HCT116 (cell line): ENCODE measurements around the gene ODAPH. TPM values are rescaled to one million over a fixed set of nuclear protein-coding genes. Genes with fewer than 3 reads are reported as not detected.

Source experiments
- ATAC-seq: fragments of 200-7000 bp; cut with Tn5 transposase; 2 replicates; pipeline ENCODE4 v1.9.1; 2020; ENCODE audit warnings: mild to moderate bottlenecking, moderate library complexity
- BruUV-seq: library from RNA; stranded (reverse); fragments of 400-500 nt; replicated peaks from 2 replicates; lab custom pipeline; 2021; lab: Mats Ljungman, UMichigan
- CTCF ChIA-PET: fragments of 300-600 bp; sonication (Branson Sonifier 250); formaldehyde crosslinking; loops from one replicate; lab custom pipeline; 2021; ENCODE audit warnings: antibody characterized with exemption; lab: Charles Lee
- POLR2A ChIA-PET: fragments of 300-600, 350-600 bp; sonication (Branson Sonifier 250); formaldehyde crosslinking; loops from one replicate; lab custom pipeline; 2021; ENCODE audit warnings: antibody characterized with exemption; lab: Charles Lee
- RAD21 ChIA-PET, 2 experiments: fragments of 300-600 bp; sonication (Branson Sonifier 250); formaldehyde crosslinking; loops; one replicate each; lab custom pipeline; 2023; ENCODE audit warnings: low total read pairs in 2 of 2; ENCODE audit not compliant: uncharacterized antibody in 2 of 2, unreplicated experiment in 2 of 2, low non-redundant PET in 1 of 2; lab: Charles Lee
- DNase-seq: peaks from one replicate; pipeline ENCODE4 v3.0.0-alpha.2; 2010; ENCODE audit warnings: low read depth, low spot score
- H2AFZ ChIP-seq: fragments of 200-600 bp; shearing (Covaris generic), sonication (generic); 2 replicates; pipeline ENCODE4 v1.6.1; 2017; ENCODE audit warnings: low read depth, mixed run types, mixed read lengths, antibody characterized with exemption, low read length; ENCODE audit not compliant: poor library complexity, severe bottlenecking
- H3K27ac ChIP-seq: 2 replicates; pipeline ENCODE4 v1.5.1; 2012; ENCODE audit warnings: low read depth, low read length
- H3K27me3 ChIP-seq: fragments of 200-600 bp; sonication (generic); 2 replicates; pipeline ENCODE4 v1.6.1; 2016; ENCODE audit warnings: mixed run types, low read length, mixed read lengths; ENCODE audit not compliant: insufficient read depth
- H3K36me3 ChIP-seq, 2 experiments: fragments of 200-500 bp in 1 of 2; fragments of 200-600 bp in 1 of 2; sonication (Bioruptor generic) in 1 of 2; sonication (generic) in 1 of 2; 2 replicates each; pipeline versions ENCODE4 v1.5.1 to v1.6.1; 2014 to 2016; ENCODE audit warnings: low read length in 2 of 2, inconsistent platforms in 1 of 2, mixed read lengths in 1 of 2, mixed run types in 1 of 2; ENCODE audit not compliant: insufficient read depth in 2 of 2, control insufficient read depth in 1 of 2
- H3K4me1 ChIP-seq, 2 experiments: fragments of 200-600 bp in 1 of 2; sonication (generic) in 1 of 2; 2 replicates each; pipeline versions ENCODE4 v1.5.1 to v1.6.1; 2012 to 2017; ENCODE audit warnings: low read length in 2 of 2, inconsistent platforms in 1 of 2, mild to moderate bottlenecking in 1 of 2, mixed read lengths in 1 of 2, mixed run types in 1 of 2, moderate library complexity in 1 of 2; ENCODE audit not compliant: insufficient read depth in 2 of 2, control insufficient read depth in 1 of 2
- H3K4me2 ChIP-seq: fragments of 200-600 bp; sonication (generic); 2 replicates; pipeline ENCODE4 v1.6.1; 2017; ENCODE audit warnings: mixed run types, low read length, mixed read lengths
- H3K4me3 ChIP-seq, 2 experiments: fragments of 200-600 bp in 1 of 2; sonication (generic) in 1 of 2; replicated peaks in 1 of 2; 2 replicates each; pipeline ENCODE4 v1.5.1; 2011 to 2016; ENCODE audit warnings: low read length in 2 of 2, control low read depth in 1 of 2, low read depth in 1 of 2, mild to moderate bottlenecking in 1 of 2, mixed read lengths in 1 of 2, mixed run types in 1 of 2
- H3K79me2 ChIP-seq: fragments of 200-600 bp; sonication (generic); 2 replicates; pipeline ENCODE4 v1.6.1; 2017; ENCODE audit warnings: mild to moderate bottlenecking, mixed run types, low read length, moderate library complexity, mixed read lengths; ENCODE audit not compliant: insufficient read depth
- H3K9ac ChIP-seq: fragments of 200-600 bp; sonication (generic); 2 replicates; pipeline ENCODE4 v1.6.1; 2016; ENCODE audit warnings: low read length, mixed read lengths
- H3K9me2 ChIP-seq: fragments of 200-600 bp; sonication (generic), shearing (Covaris generic); 2 replicates; pipeline ENCODE4 v1.6.1; 2017; ENCODE audit warnings: mixed run types, mild to moderate bottlenecking, moderate library complexity; ENCODE audit not compliant: insufficient read depth
- H3K9me3 ChIP-seq, 2 experiments: fragments of 200-500 bp in 1 of 2; fragments of 200-600 bp in 1 of 2; sonication (Bioruptor generic) in 1 of 2; sonication (generic) in 1 of 2; 2 replicates each; pipeline ENCODE4 v1.6.1; 2014 to 2017; ENCODE audit warnings: low read length in 2 of 2, mixed read lengths in 2 of 2, inconsistent platforms in 1 of 2, low read depth in 1 of 2, mild to moderate bottlenecking in 1 of 2, mixed run types in 1 of 2, moderate library complexity in 1 of 2; ENCODE audit not compliant: control insufficient read depth in 1 of 2, insufficient read depth in 1 of 2
- H4K20me1 ChIP-seq: fragments of 200-600 bp; sonication (generic), shearing (Covaris generic); 2 replicates; pipeline ENCODE4 v1.6.1; 2017; ENCODE audit warnings: mixed run types, mild to moderate bottlenecking, moderate library complexity; ENCODE audit not compliant: insufficient read depth
- CBX3 ChIP-seq: IDR thresholded peaks from 2 replicates; pipeline ENCODE4 v1.6.1; 2012; ENCODE audit warnings: low read depth
- CEBPB ChIP-seq: IDR thresholded peaks from 2 replicates; pipeline ENCODE4 v1.6.1; 2012; ENCODE audit warnings: low read depth
- EGR1 ChIP-seq: IDR thresholded peaks from 2 replicates; pipeline ENCODE4 v1.6.1; 2012; ENCODE audit warnings: low read depth
- ELF1 ChIP-seq: IDR thresholded peaks from 2 replicates; pipeline ENCODE4 v1.6.1; 2012; ENCODE audit warnings: low read depth, borderline replicate concordance
- EZH2 ChIP-seq: fragments of 200-600 bp; sonication (generic); IDR thresholded peaks from 2 replicates; pipeline ENCODE4 v1.6.1; 2017; ENCODE audit warnings: antibody characterized with exemption, mixed run types
- EZH2phosphoT487 ChIP-seq: fragments of 200-600 bp; IDR thresholded peaks from 2 replicates; pipeline ENCODE4 v1.6.1; 2018; ENCODE audit warnings: antibody characterized with exemption, borderline replicate concordance
- MAX ChIP-seq: IDR thresholded peaks from 2 replicates; pipeline ENCODE4 v1.6.1; 2012
- POLR2AphosphoS5 ChIP-seq: IDR thresholded peaks from 2 replicates; pipeline ENCODE4 v1.6.1; 2011; ENCODE audit warnings: mild to moderate bottlenecking, low read depth, low read length, moderate library complexity
- RAD21 ChIP-seq: IDR thresholded peaks from 2 replicates; pipeline ENCODE4 v1.6.1; 2012; ENCODE audit warnings: low read depth, mild to moderate bottlenecking
- REST ChIP-seq: IDR thresholded peaks from 2 replicates; pipeline ENCODE4 v1.6.1; 2012; ENCODE audit warnings: low read depth
- SIN3A ChIP-seq: IDR thresholded peaks from 2 replicates; pipeline ENCODE4 v1.6.1; 2012; ENCODE audit warnings: low read depth
- SP1 ChIP-seq: IDR thresholded peaks from 2 replicates; pipeline ENCODE4 v1.6.1; 2012; ENCODE audit warnings: low read depth
- SRF ChIP-seq: IDR thresholded peaks from 2 replicates; pipeline ENCODE4 v1.6.1; 2012; ENCODE audit warnings: low read depth
- YY1 ChIP-seq: IDR thresholded peaks from 2 replicates; pipeline ENCODE4 v1.6.1; 2011; ENCODE audit warnings: low read length, low read depth, moderate library complexity, mild to moderate bottlenecking; ENCODE audit not compliant: insufficient replicate concordance; ENCODE audit errors: extremely low read depth
- ZNF274 ChIP-seq: fragments of 200-500 bp; sonication (Bioruptor generic); IDR thresholded peaks from 2 replicates; pipeline ENCODE4 v1.6.1; 2014; ENCODE audit warnings: mild to moderate bottlenecking, low read depth, low read length, inconsistent platforms
- intact Hi-C: fragments of 100-400 bp; cut with micrococcal nuclease; formaldehyde crosslinking; loops from 2 replicates; pipeline ENCODE4 v1.10.0; 2022
- total RNA-seq: library from RNA; stranded (reverse); gene quantifications from one replicate; pipeline ENCODE4 v1.2.1, GENCODE V29; 2021; ENCODE audit not compliant: unreplicated experiment

ODAPH gene
- total RNA-seq, 1 experiment from 2014 or later, result not detected

GRCh38 chr4:75527482-75527881 is 28.4 kb upstream of the ODAPH start:
- ATAC-seq (no peak), DNase-seq (no peak)
- no peak overlapping the region for H3K9ac ChIP-seq
- H4K20me1 ChIP-seq, result no peaks in the 10 kb centered on the region
- POLR2A ChIA-PET, result interaction anchor here (1.0 kb wide), 1 partner anchor 20 kb away, joined by 3 read pairs; no protein-coding TSS in a partner anchor
- H3K4me2 ChIP-seq, result no peak overlapping the region
- no peak overlapping the region for H3K4me3 ChIP-seq
- RAD21 ChIA-PET, result no interaction called here
- no peaks in the 10 kb centered on the region for H3K27me3 ChIP-seq
- peaks cover 13 to 18% of the 10 kb centered on the region in 2 experiments for H3K36me3 ChIP-seq
- no peaks in the 10 kb centered on the region for H3K9me3 ChIP-seq
- intact Hi-C loops, result no loop called here
- no peak for TF ChIP-seq ELF1
- no peak for TF ChIP-seq SP1
- TF ChIP-seq CEBPB, result no peak
- no peak for TF ChIP-seq EZH2phosphoT487
- no peak for TF ChIP-seq EZH2
- no peak for TF ChIP-seq EGR1
- TF ChIP-seq CBX3, result no peak
- no peak for TF ChIP-seq YY1
- no peak for TF ChIP-seq POLR2AphosphoS5
- no peak for TF ChIP-seq MAX
- BruUV-seq, result no TSS peak
- no peak overlapping the region for H2AFZ ChIP-seq
- H3K27ac ChIP-seq, result no peak overlapping the region
- no peaks in the 10 kb centered on the region for H3K79me2 ChIP-seq
- H3K9me2 ChIP-seq, result no peaks in the 10 kb centered on the region
- no peaks in the 10 kb centered on the region for H3K4me1 ChIP-seq
- CTCF ChIA-PET, result no interaction called here

- Histone ChIP-seq H3K9me3 (no peaks in the 10 kb centered on the region), H3K9ac (no peak overlapping the region), H2AFZ (no peak overlapping the region), H3K36me3 (peaks cover 9 to 12% of the 10 kb centered on the region in 2 experiments; a peak in 3 of 4 replicates), H3K27me3 (no peaks in the 10 kb centered on the region), H3K27ac (no peak overlapping the region), H3K4me3 (no peak overlapping the region), H4K20me1 (no peaks in the 10 kb centered on the region), H3K9me2 (no peaks in the 10 kb centered on the region), H3K4me2 (no peak overlapping the region), H3K79me2 (no peaks in the 10 kb centered on the region), H3K4me1 (no peaks in the 10 kb centered on the region)
- no TSS peak for BruUV-seq
- POLR2A ChIA-PET, result no interaction called here
- DNase-seq, result no peak
- intact Hi-C loops, result no loop called here
- no peak for ATAC-seq
- RAD21 ChIA-PET, result no interaction called here
- CTCF ChIA-PET, result no interaction called here
- TF ChIP-seq RAD21 (no peak), SIN3A (no peak), MAX (no peak), REST (no peak; the same call in 1 of the 2 replicates), SRF (no peak), ZNF274 (no peak), POLR2AphosphoS5 (no peak)
Measured at GRCh38 chr4:75530556-75531322, 25.1 kb upstream of the ODAPH start.
